Pancreas (tissue), 10 donors: ENCODE data around the gene STK10. TPM values are rescaled to one million over a fixed set of nuclear protein-coding genes. Genes with fewer than 3 reads are reported as not detected.

Experiments
- ATAC-seq, 4 donors: fragments of 200-7000 bp; cut with Tn5 transposase; one replicate each; pipeline versions ENCODE4 v1.8.0 to v1.9.1; 2020; ENCODE audit warnings: mild to moderate bottlenecking in 4 of 4, moderate library complexity in 4 of 4
- DNase-seq, 6 donors: peaks; one replicate each; pipeline ENCODE4 v3.0.0-alpha.2; 2020
- FAIRE-seq: peaks from 2 replicates; lab custom pipeline; 2012; peaks lifted over from hg19 to GRCh38; lab: Jason Lieb, UNC
- H3K27ac ChIP-seq, 4 donors: fragments of 200-600 bp; sonication (generic); 1 replicate in 3 of 4; 2 replicates in 1 of 4; pipeline versions ENCODE4 v1.5.0 to v1.8.0; 2020
- H3K27me3 ChIP-seq, 4 donors: fragments of 200-600 bp; one replicate each; pipeline ENCODE4 v1.8.0; 2021
- H3K36me3 ChIP-seq, 3 donors: fragments of 200-600 bp; sonication (generic) in 1 of 3; one replicate each; pipeline versions ENCODE4 v1.5.0 to v1.8.0; 2020 to 2021
- H3K4me1 ChIP-seq, 3 donors: fragments of 200-600 bp; one replicate each; pipeline ENCODE4 v1.8.0; 2021
- H3K4me3 ChIP-seq, 4 donors: fragments of 200-600 bp; sonication (generic) in 2 of 4; one replicate each; pipeline versions ENCODE4 v1.5.0 to v1.8.0; 2020 to 2021
- H3K9me3 ChIP-seq, 4 donors: fragments of 200-600 bp; one replicate each; pipeline ENCODE4 v1.8.0; 2021
- CTCF ChIP-seq, 4 donors: fragments of 200-600 bp; sonication (generic) in 3 of 4; IDR thresholded peaks; one replicate each; pipeline versions ENCODE4 v1.5.0 to v1.8.0; 2021; ENCODE audit warnings: antibody characterized with exemption in 4 of 4
- WGBS, 2 donors: extraction: QIAGEN DNeasy Blood & Tissue Kit; methylation state at CpG; one replicate each; pipeline ENCODE4 v1.1.7; 2013; 5-methylcytosine and 5-hydroxymethylcytosine counted together
- intact Hi-C, 3 donors: fragments of 100-400 bp; cut with DNase I; formaldehyde crosslinking; loops; one replicate each; pipeline versions ENCODE4 v1.11.1 to v1.14.2; 2022
- polyA plus RNA-seq, 2 donors: library from polyadenylated mRNA; stranded (reverse); fragments of 200-250 nt; gene quantifications; one replicate each; pipeline ENCODE4 v1.2.3, GENCODE V29; 2013
- total RNA-seq, 6 donors: library from RNA; stranded (reverse); fragmentation: NEBNext Ultra II Directional in 4 of 6; extraction: Animal tissue kit (Norgen Biotek cat#: 25700) in 4 of 6; gene quantifications; one replicate each; pipeline versions ENCODE4 v1.2.1 to v1.2.4, GENCODE V29; 2021 to 2023
- donor health status: healthy with polysubstance abuse.
- donor health status: DM: no; HTN: no; CAD: no; lungs with moderate emphysema.
- donor health status: DM: no; HTN: no; CAD: no.
- donor health status: control.
- donor health status: control.
- donor health status: Bipolar disorder and iron deficiency.
- donor health status: DM: yes; HTN: yes; CAD: no.
- donor health status: DM: no; HTN: no; CAD: no.
- donor health status: DM: no; HTN: no; CAD: no.
- donor health status: DM: yes; HTN: yes; CAD: no.

The STK10 gene
- total and polyA plus RNA-seq, 8 donors: 4.1 to 16.3 (median 7.3) TPM

- Histone ChIP-seq H3K4me3 (no peak overlapping the region), H3K27ac (no peak overlapping the region), H3K9me3 (no peaks in the 10 kb centered on the region), H3K4me1 (peaks cover 0 to 4% (median 0%) of the 10 kb centered on the region in 3 donors), H3K27me3 (no peaks in the 10 kb centered on the region), H3K36me3 (no peaks in the 10 kb centered on the region)
- ATAC-seq: no peak
- TF ChIP-seq CTCF (IDR thresholded peaks at IDR 0.05): no peak
- FAIRE-seq: no peak
- intact Hi-C loops: loop anchor here in 2 of 3 donors (5.0 to 10.0 kb wide), 2 partner anchors 130 to 617 kb away; no protein-coding TSS in a partner anchor
- 85 to 88% methylated on average over 13 of the region's 13 CpGs for WGBS, 2 donors
- no peak for DNase-seq
Observed at GRCh38 chr5:172042183-172042582, 145.8 kb downstream of the STK10 start.

- 86 to 95% methylated on average over 3 of the region's 3 CpGs for WGBS, 2 donors
- DNase-seq: no peak
- intact Hi-C loops: loop anchor here in 1 of 3 donors (2.0 kb wide), 1 partner anchor 123 kb away; no protein-coding TSS in a partner anchor
- no peak for FAIRE-seq
- H3K36me3 ChIP-seq: no peaks in the 10 kb centered on the region
- no peaks in the 10 kb centered on the region for H3K4me1 ChIP-seq
- no peaks in the 10 kb centered on the region for H3K9me3 ChIP-seq
- no peak for ATAC-seq
- TF ChIP-seq CTCF (IDR thresholded peaks at IDR 0.05): no peak
- H3K4me3 ChIP-seq: no peak overlapping the region
- no peak overlapping the region for H3K27ac ChIP-seq
- no peaks in the 10 kb centered on the region for H3K27me3 ChIP-seq
Observed at GRCh38 chr5:172038167-172038566, 149.9 kb downstream of the STK10 start.

- ATAC-seq (no peak), FAIRE-seq (no peak), DNase-seq (no peak)
- 83 to 86% methylated on average over 2 of the region's 2 CpGs for WGBS, 2 donors
- Histone ChIP-seq H3K27ac (no peak overlapping the region), H3K4me1 (no peaks in the 10 kb centered on the region), H3K27me3 (no peaks in the 10 kb centered on the region), H3K4me3 (no peak overlapping the region), H3K9me3 (no peaks in the 10 kb centered on the region), H3K36me3 (no peaks in the 10 kb centered on the region)
- TF ChIP-seq CTCF (IDR thresholded peaks at IDR 0.05): no peak
- intact Hi-C loops: no loop called here
Observed at GRCh38 chr5:172035049-172035448, 153.0 kb downstream of the STK10 start.

- no peak for TF ChIP-seq CTCF (IDR thresholded peaks at IDR 0.05)
- intact Hi-C loops: no loop called here
- H3K36me3 ChIP-seq: no peaks in the 10 kb centered on the region
- 95 to 98% methylated on average over 4 of the region's 4 CpGs for WGBS, 2 donors
- DNase-seq (no peak), FAIRE-seq (no peak), ATAC-seq (no peak)
- H3K27me3 ChIP-seq: no peaks in the 10 kb centered on the region
- H3K27ac ChIP-seq: no peak overlapping the region
- H3K9me3 ChIP-seq: no peaks in the 10 kb centered on the region
- no peak overlapping the region for H3K4me3 ChIP-seq
- H3K4me1 ChIP-seq: no peaks in the 10 kb centered on the region
Observed at GRCh38 chr5:172031894-172032461, 156.0 kb downstream of the STK10 start.

- Histone ChIP-seq H3K4me1 (no peaks in the 10 kb centered on the region), H3K27ac (no peak overlapping the region), H3K36me3 (no peaks in the 10 kb centered on the region), H3K27me3 (no peaks in the 10 kb centered on the region), H3K9me3 (no peaks in the 10 kb centered on the region), H3K4me3 (no peak overlapping the region)
- intact Hi-C loops: no loop called here
- TF ChIP-seq CTCF (IDR thresholded peaks at IDR 0.05): no peak
- FAIRE-seq (no peak), ATAC-seq (no peak), DNase-seq (no peak)
Observed at GRCh38 chr5:172029876-172030275, 158.1 kb downstream of the STK10 start.
